HEK293 (cell line): ENCODE data around the gene CEP41.

Experiments
- CTCF ChIA-PET: fragments of 350-600 bp; formaldehyde crosslinking; extraction: SDS; loops from one replicate; lab custom pipeline; 2021; ENCODE audit warnings: antibody characterized with exemption; lab: Yijun Ruan, JAX
- POLR2A ChIA-PET: fragments of 300-600 bp; formaldehyde crosslinking; extraction: SDS; loops from one replicate; lab custom pipeline; 2020; ENCODE audit warnings: antibody characterized with exemption, inconsistent platforms; lab: Yijun Ruan, JAX
- H3K27ac ChIP-seq: fragments of 200-500 bp; sonication (Bioruptor generic); 2 replicates; pipeline ENCODE4 v1.5.1; 2014; ENCODE audit warnings: low read depth, low read length, control low read depth, inconsistent platforms; ENCODE audit errors: extremely low read depth
- H3K36me3 ChIP-seq, 2 experiments: fragments of 200-500 bp in 1 of 2; sonication (Bioruptor generic) in 1 of 2; 1 replicate in 1 of 2; 2 replicates in 1 of 2; pipeline ENCODE4 v1.5.1; 2014 to 2017; ENCODE audit warnings: inconsistent platforms in 2 of 2, low read length in 2 of 2; ENCODE audit not compliant: control insufficient read depth in 2 of 2, insufficient read depth in 1 of 2
- H3K4me1 ChIP-seq: fragments of 200-500 bp; sonication (Bioruptor generic); 2 replicates; pipeline ENCODE4 v1.5.1; 2014; ENCODE audit warnings: mild to moderate bottlenecking, low read length, inconsistent platforms; ENCODE audit not compliant: control insufficient read depth, insufficient read depth
- H3K4me3 ChIP-seq: 2 replicates; pipeline ENCODE4 v1.5.1; 2011; ENCODE audit warnings: low read depth, mild to moderate bottlenecking, control low read depth, low read length, moderate library complexity
- H3K9me3 ChIP-seq: fragments of 200-500 bp; sonication (Bioruptor generic); 2 replicates; pipeline ENCODE4 v1.5.1; 2014; ENCODE audit warnings: low read depth, low read length, inconsistent platforms; ENCODE audit not compliant: control insufficient read depth, insufficient read depth
- PRDM4 ChIP-seq: fragments of 450-650 bp; formaldehyde crosslinking; IDR thresholded peaks from 2 replicates; pipeline ENCODE4 v1.5.1; 2017; ENCODE audit warnings: missing biosample characterization, missing genetic modification characterization
- SP3 ChIP-seq: fragments of 450-650 bp; formaldehyde crosslinking; IDR thresholded peaks from 2 replicates; pipeline ENCODE4 v1.5.1; 2016; ENCODE audit warnings: missing biosample characterization, missing genetic modification characterization
- TRIM28 ChIP-seq: IDR thresholded peaks from 2 replicates; pipeline ENCODE4 v1.6.1; 2011; ENCODE audit warnings: low read length, control low read depth, borderline replicate concordance
- ZBTB10 ChIP-seq: fragments of 450-650 bp; formaldehyde crosslinking; IDR thresholded peaks from 2 replicates; pipeline ENCODE4 v1.5.1; 2016; ENCODE audit warnings: missing biosample characterization, missing genetic modification characterization
- ZBTB26 ChIP-seq: fragments of 450-650 bp; formaldehyde crosslinking; optimal IDR thresholded peaks from 2 replicates; pipeline ENCODE3; 2016; ENCODE audit warnings: missing biosample characterization, mild to moderate bottlenecking, missing genetic modification characterization
- ZFP41 ChIP-seq: fragments of 450-650 bp; formaldehyde crosslinking; IDR thresholded peaks from 2 replicates; pipeline ENCODE4 v1.5.1; 2016; ENCODE audit warnings: missing biosample characterization, missing genetic modification characterization, borderline replicate concordance
- ZFP69B ChIP-seq: fragments of 450-650 bp; formaldehyde crosslinking; IDR thresholded peaks from 2 replicates; pipeline ENCODE4 v1.5.1; 2016; ENCODE audit warnings: missing biosample characterization, missing genetic modification characterization
- ZNF138 ChIP-seq: fragments of 450-650 bp; formaldehyde crosslinking; IDR thresholded peaks from 2 replicates; pipeline ENCODE4 v1.5.1; 2016; ENCODE audit warnings: missing biosample characterization, missing genetic modification characterization, borderline replicate concordance
- ZNF148 ChIP-seq: fragments of 450-650 bp; formaldehyde crosslinking; IDR thresholded peaks from 2 replicates; pipeline ENCODE4 v1.5.0; 2017; ENCODE audit warnings: missing biosample characterization, missing genetic modification characterization, borderline replicate concordance
- ZNF274 ChIP-seq, 2 experiments: fragments of 200-500 bp in 1 of 2; fragments of 450-650 bp in 1 of 2; sonication (Bioruptor generic) in 1 of 2; formaldehyde crosslinking in 1 of 2; IDR thresholded peaks; 2 replicates each; pipeline versions ENCODE4 v1.5.1 to v1.6.1; 2014 to 2016; ENCODE audit warnings: borderline replicate concordance in 1 of 2, inconsistent platforms in 1 of 2, low read length in 1 of 2, missing biosample characterization in 1 of 2, missing genetic modification characterization in 1 of 2
- ZNF398 ChIP-seq: fragments of 450-650 bp; formaldehyde crosslinking; IDR thresholded peaks from 2 replicates; pipeline ENCODE4 v1.5.1; 2017; ENCODE audit warnings: missing biosample characterization, missing genetic modification characterization
- ZNF707 ChIP-seq: fragments of 450-650 bp; formaldehyde crosslinking; IDR thresholded peaks from 2 replicates; pipeline ENCODE4 v1.5.1; 2016; ENCODE audit warnings: missing biosample characterization, missing genetic modification characterization
- ZNF76 ChIP-seq: fragments of 450-650 bp; formaldehyde crosslinking; IDR thresholded peaks from 2 replicates; pipeline ENCODE4; 2016; ENCODE audit warnings: low read depth, missing biosample characterization, missing genetic modification characterization, borderline replicate concordance
- ZNF791 ChIP-seq: fragments of 450-650 bp; formaldehyde crosslinking; IDR thresholded peaks from 2 replicates; pipeline ENCODE4 v1.5.1; 2016; ENCODE audit warnings: missing biosample characterization, missing genetic modification characterization
- ZSCAN4 ChIP-seq: fragments of 450-650 bp; formaldehyde crosslinking; IDR thresholded peaks from 2 replicates; pipeline ENCODE4 v1.5.1; 2017; ENCODE audit warnings: missing biosample characterization, missing genetic modification characterization

CEP41 gene

GRCh38 chr7:130483031-130483430 lies 42.2 kb upstream of the CEP41 start (continued):
- TF ChIP-seq ZBTB26, result no peak
- no peak for TF ChIP-seq ZNF274 (IDR thresholded peaks at IDR 0.05; ENCODE audit: low read length)
- no peak for TF ChIP-seq ZNF274 (tag by site-specific recombination; IDR thresholded peaks at IDR 0.05; ENCODE audit: borderline replicate concordance)
- no peak for TF ChIP-seq ZNF791
- TF ChIP-seq ZNF138 (tag by site-specific recombination), result no peak
- TF ChIP-seq ZNF76 (tag by site-specific recombination), result no peak
- TF ChIP-seq ZBTB10 (tag by site-specific recombination), result no peak
- no peak for TF ChIP-seq PRDM4 (tag by site-specific recombination)
- TF ChIP-seq ZNF148, result no peak
- no peak for TF ChIP-seq ZNF707 (tag by site-specific recombination)
- TF ChIP-seq ZFP69B (tag by site-specific recombination), result no peak
- TF ChIP-seq ZNF398, result no peak

- no peaks in the 10 kb centered on the region for H3K9me3 ChIP-seq
- no peak overlapping the region for H3K4me3 ChIP-seq
- ChIA-PET POLR2A (no interaction called here), CTCF (no interaction called here)
- no peak overlapping the region for H3K27ac ChIP-seq
- H3K36me3 ChIP-seq, result no peaks in the 10 kb centered on the region
- H3K4me1 ChIP-seq, result no peaks in the 10 kb centered on the region
- TF ChIP-seq TRIM28 (no peak), ZSCAN4 (no peak), ZFP41 (tag by site-specific recombination) (no peak), SP3 (tag by site-specific recombination) (no peak)
These were observed 41.1 kb upstream of the CEP41 start for GRCh38 chr7:130481898-130482297.
